Body of pancreas (tissue), 4 donors: Measurements from ENCODE around the gene CD8A. TPM values are rescaled to one million over a fixed set of nuclear protein-coding genes. Genes with fewer than 3 reads are reported as not detected.

ENCODE experiments used
- ATAC-seq: fragments of 150-250 bp; one replicate; pipeline ENCODE4 v1.9.1; 2016
- DNase-seq, 4 donors: peaks; one replicate each; pipeline ENCODE4 v3.0.0-alpha.2; 2019
- H3K27ac ChIP-seq, 4 donors: fragments of 200-600 bp; sonication (generic); 1 replicate in 3 of 4; 2 replicates in 1 of 4; pipeline versions ENCODE4 v1.5.1 to v1.6.1; 2016 to 2019; ENCODE audit warnings: mild to moderate bottlenecking in 1 of 4, mixed read lengths in 1 of 4, moderate library complexity in 1 of 4
- H3K27me3 ChIP-seq, 2 donors: fragments of 200-600 bp; sonication (generic); one replicate each; pipeline ENCODE4 v1.6.0; 2016; ENCODE audit warnings: mild to moderate bottlenecking in 1 of 2
- H3K36me3 ChIP-seq, 2 donors: fragments of 200-600 bp; sonication (generic); replicated peaks in 1 of 2; 2 replicates each; pipeline ENCODE4 v1.5.1; 2016; ENCODE audit warnings: low read depth in 2 of 2; ENCODE audit not compliant: insufficient read depth in 1 of 2
- H3K4me1 ChIP-seq: fragments of 200-600 bp; sonication (generic); one replicate; pipeline ENCODE4 v1.6.0; 2016
- H3K4me3 ChIP-seq, 2 donors: fragments of 200-600 bp; sonication (generic); 1 replicate in 1 of 2; 2 replicates in 1 of 2; pipeline ENCODE4 v1.5.1; 2016 to 2019
- H3K9me3 ChIP-seq, 3 donors: fragments of 200-600 bp; sonication (generic); 1 replicate in 2 of 3; 2 replicates in 1 of 3; pipeline ENCODE4 v1.5.1; 2016
- CTCF ChIP-seq, 7 experiments: fragments of 450-650 bp in 4 of 7; fragments of 200-600 bp in 3 of 7; sonication (generic) in 3 of 7; IDR thresholded peaks; one replicate each; pipeline ENCODE4 v1.5.1; 2016 to 2019; ENCODE audit warnings: antibody characterized with exemption in 7 of 7
- POLR2A ChIP-seq, 3 donors: fragments of 450-650 bp; IDR thresholded peaks; one replicate each; pipeline ENCODE4 v1.6.1; 2016; ENCODE audit warnings: antibody characterized with exemption in 3 of 3, mild to moderate bottlenecking in 2 of 3
- WGBS, 2 donors: methylation state at CpG; one replicate each; pipeline ENCODE4 v1.1.5; 2017; 5-methylcytosine and 5-hydroxymethylcytosine counted together
- intact Hi-C: fragments of 100-400 bp; cut with DNase I; formaldehyde crosslinking; loops from one replicate; pipeline ENCODE4 v1.15.1; 2023
- total RNA-seq, 2 donors: library from RNA; depleted of rRNA; stranded (reverse); fragments of >200 nt; gene quantifications; one replicate each; pipeline ENCODE4 v1.1.0, GENCODE V29; 2016

CD8A gene
- total RNA-seq, 2 donors from 2014 or later = 1.8 to 2.0 TPM

GRCh38 chr2:86769838-86770237 is 20.9 kb downstream of the CD8A start:
- H3K36me3 ChIP-seq = peaks cover 0 to 13% of the 10 kb centered on the region in 2 donors
- TF ChIP-seq CTCF (IDR thresholded peaks at IDR 0.05) (no peak), POLR2A (IDR thresholded peaks at IDR 0.05) (no peak)
- ATAC-seq (no peak), DNase-seq (no peak)
- H3K27ac ChIP-seq = no peak overlapping the region
- H3K9me3 ChIP-seq = no peaks in the 10 kb centered on the region
- peaks cover 2% of the 10 kb centered on the region for H3K4me1 ChIP-seq
- no peak overlapping the region for H3K4me3 ChIP-seq
- H3K27me3 ChIP-seq = no peaks in the 10 kb centered on the region
- WGBS, 2 donors = 92 to 93% methylated on average over 4 of the region's 4 CpGs
- intact Hi-C loops = no loop called here

- intact Hi-C loops = no loop called here
- Histone ChIP-seq H3K27me3 (no peaks in the 10 kb centered on the region), H3K4me3 (no peak overlapping the region), H3K9me3 (no peaks in the 10 kb centered on the region), H3K4me1 (peaks cover 4% of the 10 kb centered on the region), H3K36me3 (peaks cover 0 to 7% of the 10 kb centered on the region in 2 donors), H3K27ac (no peak overlapping the region)
- no peak for ATAC-seq
- no peak for DNase-seq
- TF ChIP-seq CTCF (IDR thresholded peaks at IDR 0.05) = no peak
- no peak for TF ChIP-seq POLR2A (IDR thresholded peaks at IDR 0.05)
- 87 to 93% methylated on average over 5 of the region's 5 CpGs for WGBS, 2 donors
Measured at GRCh38 chr2:86768189-86768949, 22.3 kb downstream of the CD8A start.

- Histone ChIP-seq H3K27me3 (no peaks in the 10 kb centered on the region), H3K9me3 (no peaks in the 10 kb centered on the region), H3K4me1 (peaks cover 4% of the 10 kb centered on the region), H3K36me3 (peaks cover 0 to 5% of the 10 kb centered on the region in 2 donors), H3K4me3 (no peak overlapping the region), H3K27ac (no peak overlapping the region)
- ATAC-seq = no peak
- no peak for TF ChIP-seq POLR2A (IDR thresholded peaks at IDR 0.05)
- TF ChIP-seq CTCF (IDR thresholded peaks at IDR 0.05) = no peak
- WGBS, 2 donors = 27 to 28% methylated on average over 1 of the region's 1 CpG
- intact Hi-C loops = no loop called here
- no peak for DNase-seq
Measured at GRCh38 chr2:86765310-86765695, 25.4 kb downstream of the CD8A start.

- TF ChIP-seq CTCF (IDR thresholded peaks at IDR 0.05) = peak; percentile 34 to 62 (median 55)
- TF ChIP-seq POLR2A (IDR thresholded peaks at IDR 0.05) = no peak
- ATAC-seq (no peak), DNase-seq (peak in 1 of 4 donors; percentile 39)
- Histone ChIP-seq H3K9me3 (no peaks in the 10 kb centered on the region), H3K36me3 (peaks cover 0 to 5% of the 10 kb centered on the region in 2 donors), H3K4me3 (no peak overlapping the region), H3K27ac (no peak overlapping the region), H3K4me1 (peaks cover 4% of the 10 kb centered on the region), H3K27me3 (no peaks in the 10 kb centered on the region)
- WGBS, 2 donors = 71 to 73% methylated on average over 4 of the region's 4 CpGs
- intact Hi-C loops = no loop called here
Measured at GRCh38 chr2:86764661-86765309, 25.9 kb downstream of the CD8A start.
